Mucosa of stomach (tissue), 1 donor: ENCODE results near the gene HCN1.

Experiments used
- H3K27me3 ChIP-seq: one replicate; pipeline ENCODE4 v1.7.0; 2013; ENCODE audit warnings: mild to moderate bottlenecking, low read length; ENCODE audit not compliant: control insufficient read depth, insufficient read depth
- H3K36me3 ChIP-seq: one replicate; pipeline ENCODE4 v1.7.0; 2013; ENCODE audit warnings: low read length; ENCODE audit not compliant: control insufficient read depth, insufficient read depth
- H3K4me1 ChIP-seq: one replicate; pipeline ENCODE4 v1.7.0; 2013; ENCODE audit warnings: mild to moderate bottlenecking, low read length; ENCODE audit not compliant: control insufficient read depth, insufficient read depth
- H3K4me3 ChIP-seq: one replicate; pipeline ENCODE4 v1.7.0; 2013; ENCODE audit warnings: low read length
- H3K9ac ChIP-seq: one replicate; pipeline ENCODE4 v1.7.0; 2013; ENCODE audit warnings: mild to moderate bottlenecking, low read length, moderate library complexity
- H3K9me3 ChIP-seq: one replicate; pipeline ENCODE4 v1.7.0; 2013; ENCODE audit warnings: mild to moderate bottlenecking, low read length, moderate library complexity; ENCODE audit not compliant: control insufficient read depth
- donor health status: Pancreatic carcinoma.

The HCN1 gene

GRCh38 chr5:45264447-45264846 lies 431.7 kb downstream of the HCN1 start:
- H3K4me1 ChIP-seq: no peaks in the 10 kb centered on the region

DNA sequence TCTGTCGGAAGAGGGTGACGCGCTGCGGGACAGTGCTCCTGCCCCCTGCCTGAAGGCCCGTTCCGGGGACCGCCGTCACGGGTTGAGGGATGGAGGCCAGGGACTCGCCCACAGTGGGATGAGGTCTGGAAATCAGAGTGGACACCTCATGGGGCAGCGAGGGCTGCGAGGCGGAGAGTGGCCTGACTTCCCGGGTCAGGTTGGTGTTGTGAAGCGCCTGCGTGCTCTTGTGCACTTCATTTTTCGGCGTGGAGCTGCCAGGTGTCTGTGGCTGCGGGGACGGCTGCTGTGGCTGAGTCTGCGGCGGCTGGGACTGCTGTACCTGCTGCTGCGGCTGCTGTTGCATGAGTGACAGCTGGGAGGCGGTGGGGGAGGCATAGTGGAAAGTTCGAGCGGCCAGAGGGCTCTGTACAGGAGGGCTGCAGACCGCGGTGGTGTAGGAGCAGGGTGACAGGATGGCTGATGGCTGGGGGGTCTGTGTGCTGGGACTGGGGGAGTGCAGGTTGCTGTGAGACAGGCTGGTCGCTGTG lies 434.1 kb downstream of the HCN1 start:
- H3K9me3 ChIP-seq: no peaks in the 10 kb centered on the region
- H3K36me3 ChIP-seq: no peaks in the 10 kb centered on the region
- no peak overlapping the region for H3K4me3 ChIP-seq
- H3K9ac ChIP-seq: no peak overlapping the region
- H3K4me1 ChIP-seq: no peaks in the 10 kb centered on the region
- H3K27me3 ChIP-seq: no peaks in the 10 kb centered on the region

More at GRCh38 chr5:45264447-45264846, 431.7 kb downstream of the HCN1 start:
- Histone ChIP-seq H3K4me3 (no peak overlapping the region), H3K9ac (no peak overlapping the region), H3K27me3 (no peaks in the 10 kb centered on the region), H3K36me3 (no peaks in the 10 kb centered on the region), H3K9me3 (no peaks in the 10 kb centered on the region)

- Histone ChIP-seq H3K36me3 (no peaks in the 10 kb centered on the region), H3K9me3 (no peaks in the 10 kb centered on the region), H3K9ac (no peak overlapping the region), H3K27me3 (no peaks in the 10 kb centered on the region), H3K4me3 (no peak overlapping the region), H3K4me1 (no peaks in the 10 kb centered on the region)
Observed at GRCh38 chr5:45261125-45261524, 435.1 kb downstream of the HCN1 start.

DNA sequence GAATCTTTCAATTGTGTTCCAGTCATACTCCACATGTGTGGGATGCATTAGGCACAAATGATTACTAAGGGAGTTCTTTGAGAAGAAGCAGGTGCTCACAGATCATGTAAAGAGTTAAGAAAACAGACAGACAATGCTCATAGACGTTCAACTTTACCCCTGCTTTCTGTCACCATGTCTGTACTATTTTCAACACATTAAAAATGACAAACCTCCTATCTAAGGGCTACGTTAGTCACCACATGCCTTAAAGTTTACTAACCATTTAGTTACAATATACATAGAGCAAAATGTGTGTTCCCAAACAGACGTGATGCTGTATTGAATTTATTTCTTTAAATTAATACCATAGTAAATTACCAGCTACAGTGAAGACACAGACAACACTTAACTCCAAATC lies 435.9 kb downstream of the HCN1 start:
- Histone ChIP-seq H3K27me3 (no peaks in the 10 kb centered on the region), H3K9ac (no peak overlapping the region), H3K9me3 (no peaks in the 10 kb centered on the region), H3K4me3 (no peak overlapping the region), H3K4me1 (no peaks in the 10 kb centered on the region), H3K36me3 (no peaks in the 10 kb centered on the region)

- Histone ChIP-seq H3K9ac (no peak overlapping the region), H3K4me3 (no peak overlapping the region), H3K9me3 (no peaks in the 10 kb centered on the region), H3K4me1 (no peaks in the 10 kb centered on the region), H3K27me3 (no peaks in the 10 kb centered on the region), H3K36me3 (no peaks in the 10 kb centered on the region)
Observed at GRCh38 chr5:45252978-45253377, 443.2 kb downstream of the HCN1 start.

DNA sequence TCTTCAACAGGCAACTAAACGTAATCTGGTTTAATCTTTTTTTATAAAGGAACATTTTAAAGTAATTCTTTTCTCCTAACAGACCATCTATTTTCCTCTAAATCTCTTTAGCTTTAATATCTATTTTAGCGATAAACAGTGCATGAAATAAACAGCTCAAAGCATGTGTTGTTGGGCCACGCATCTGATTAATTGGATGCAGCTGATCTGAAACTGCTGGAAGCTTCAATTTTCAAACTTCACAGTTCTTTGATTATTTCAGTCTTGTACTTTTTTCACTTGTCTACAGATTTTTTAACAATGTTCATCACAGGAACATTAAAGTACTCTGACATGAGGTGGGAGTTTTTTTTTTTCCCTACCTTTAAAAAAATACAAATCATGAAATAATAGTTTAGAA lies 443.6 kb downstream of the HCN1 start:
- H3K27me3 ChIP-seq: no peaks in the 10 kb centered on the region
- H3K9ac ChIP-seq: no peak overlapping the region
- no peak overlapping the region for H3K4me3 ChIP-seq
- no peaks in the 10 kb centered on the region for H3K36me3 ChIP-seq
- H3K4me1 ChIP-seq: no peaks in the 10 kb centered on the region
- H3K9me3 ChIP-seq: no peaks in the 10 kb centered on the region

GRCh38 chr5:45225571-45226031 lies 470.6 kb downstream of the HCN1 start:
- H3K36me3 ChIP-seq: no peaks in the 10 kb centered on the region
- H3K4me1 ChIP-seq: no peaks in the 10 kb centered on the region
- no peaks in the 10 kb centered on the region for H3K9me3 ChIP-seq
- H3K4me3 ChIP-seq: no peak overlapping the region
- no peak overlapping the region for H3K9ac ChIP-seq
- no peaks in the 10 kb centered on the region for H3K27me3 ChIP-seq

GRCh38 chr5:45205403-45205961 lies 490.7 kb downstream of the HCN1 start:
- H3K4me1 ChIP-seq: no peaks in the 10 kb centered on the region
- no peak overlapping the region for H3K4me3 ChIP-seq
- no peaks in the 10 kb centered on the region for H3K27me3 ChIP-seq
- no peak overlapping the region for H3K9ac ChIP-seq
- H3K9me3 ChIP-seq: no peaks in the 10 kb centered on the region
- H3K36me3 ChIP-seq: no peaks in the 10 kb centered on the region
